ENCODE results near the gene YIF1B.

DNA sequence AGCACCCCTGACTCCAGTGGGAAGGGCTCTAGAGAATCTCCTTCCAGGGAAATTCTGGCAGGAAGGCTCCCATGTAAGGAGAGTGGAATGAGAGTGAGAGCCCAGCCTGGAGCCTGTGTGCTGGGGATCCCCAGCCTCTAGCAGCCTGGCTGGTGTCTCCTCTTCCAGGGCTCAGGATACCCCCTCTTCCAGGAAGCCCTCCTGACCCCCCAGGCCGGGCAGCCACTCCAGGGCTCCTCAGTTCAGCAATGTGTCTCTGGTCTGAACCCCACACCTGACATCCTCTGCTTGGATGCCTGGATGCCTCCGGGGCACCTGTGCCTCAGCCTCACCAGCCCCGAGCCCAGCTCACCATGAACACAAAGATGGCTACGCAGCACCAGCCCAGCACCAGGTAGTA, 8.7 kb downstream of the YIF1B start:
- no peak for TF ChIP-seq EZH2 (IDR thresholded peaks at IDR 0.05)
- no peak for TF ChIP-seq FOXP2 (optimal IDR thresholded peaks at IDR 0.05; ENCODE audit: control extremely low read depth, extremely low read length, insufficient read depth)

Data from SK-N-MC (cell line).